ENCODE results near the gene SLC16A13.
"Not testable (repeated sequence)": the region's sequence is repeated elsewhere in the genome, so short reads cannot be mapped to it uniquely, and the experiment has no call there.

SLC16A13 gene

GRCh38 chr17:7029096-7029495 lies 6.7 kb upstream of the SLC16A13 start:
- DNase-seq (ENCODE audit: low read depth): no peak

GRCh38 chr17:7029659-7030058 lies 6.2 kb upstream of the SLC16A13 start:
- no peak for DNase-seq (ENCODE audit: low read depth)

- DNase-seq (ENCODE audit: low read depth): no peak
Observed at GRCh38 chr17:7034955-7035590, 742 bp upstream of the SLC16A13 start.

- DNase-seq (ENCODE audit: low read depth): no peak
Observed at GRCh38 chr17:7038025-7038862, 2.4 kb downstream of the SLC16A13 start.

GRCh38 chr17:7039832-7040231 lies 4.0 kb downstream of the SLC16A13 start:
- DNase-seq (ENCODE audit: low read depth): no peak

- no peak for DNase-seq (ENCODE audit: low read depth)
Observed at GRCh38 chr17:7041607-7042500, 6.0 kb downstream of the SLC16A13 start.

GRCh38 chr17:7042501-7043181 lies 6.8 kb downstream of the SLC16A13 start:
- no peak for DNase-seq (ENCODE audit: low read depth)

- DNase-seq (ENCODE audit: low read depth): no peak
Observed at GRCh38 chr17:7043182-7043496, 7.3 kb downstream of the SLC16A13 start.

- DNase-seq (ENCODE audit: low read depth): no peak
Observed at GRCh38 chr17:7043497-7044198, 7.8 kb downstream of the SLC16A13 start, which contains the start of gene SLC16A11. Gene SLC16A11, minus strand, starts transcription at chr17:7044092. Its CDS starts 579 bp downstream, at chr17:7043513.

- peak; percentile 67 for DNase-seq (ENCODE audit: low read depth)
Observed at GRCh38 chr17:7045492-7046126, 9.8 kb downstream of the SLC16A13 start.

- no peak for DNase-seq (ENCODE audit: low read depth)
Observed at GRCh38 chr17:7046127-7046724, 10.4 kb downstream of the SLC16A13 start.

GRCh38 chr17:7046725-7047397 lies 11.0 kb downstream of the SLC16A13 start:
- DNase-seq (ENCODE audit: low read depth): not testable (repeated sequence)

- no peak for DNase-seq (ENCODE audit: low read depth)
Observed at GRCh38 chr17:7047566-7047965, 11.8 kb downstream of the SLC16A13 start.

GRCh38 chr17:7048968-7049367 lies 13.2 kb downstream of the SLC16A13 start:
- no peak for DNase-seq (ENCODE audit: low read depth)

- not testable (repeated sequence) for DNase-seq (ENCODE audit: low read depth)
Observed at GRCh38 chr17:7050583-7050982, 14.8 kb downstream of the SLC16A13 start.

- DNase-seq (ENCODE audit: low read depth): peak; percentile 16
Observed at GRCh38 chr17:7056386-7056785, 20.6 kb downstream of the SLC16A13 start.

GRCh38 chr17:7058831-7059447 lies 23.1 kb downstream of the SLC16A13 start:
- no peak for DNase-seq (ENCODE audit: low read depth)

GRCh38 chr17:7060165-7060891 lies 24.5 kb downstream of the SLC16A13 start:
- no peak for DNase-seq (ENCODE audit: low read depth)
